HepG2 (cell line): ENCODE measurements around the gene CPHXL2. TPM values are rescaled to one million over a fixed set of nuclear protein-coding genes. Genes with fewer than 3 reads are reported as not detected.

Experiments used
- BORCS8-MEF2B ChIP-seq: sonication (generic); formaldehyde crosslinking; IDR thresholded peaks from 2 replicates; pipeline ENCODE4 v1.8.0; 2022; ENCODE audit warnings: mild to moderate bottlenecking, missing genetic modification reagents
- BRF2 ChIP-seq: sonication (generic); formaldehyde crosslinking; IDR thresholded peaks from 2 replicates; pipeline ENCODE4 v1.8.1; 2022; ENCODE audit warnings: mild to moderate bottlenecking, missing genetic modification reagents
- CREBL2 ChIP-seq: sonication (generic); formaldehyde crosslinking; IDR thresholded peaks from 2 replicates; pipeline ENCODE4 v1.8.1; 2023; ENCODE audit warnings: missing genetic modification reagents, mild to moderate bottlenecking, borderline replicate concordance
- DDIT3 ChIP-seq: sonication (generic); formaldehyde crosslinking; IDR thresholded peaks from 2 replicates; pipeline ENCODE4 v1.4.0; 2020; ENCODE audit warnings: mild to moderate bottlenecking, missing genetic modification reagents
- EHMT2 ChIP-seq: fragments of 200-600 bp; sonication (generic); IDR thresholded peaks from 2 replicates; pipeline ENCODE4 v1.7.0; 2017; ENCODE audit warnings: antibody characterized with exemption, low read depth, low read length, borderline replicate concordance
- ELF3 ChIP-seq: IDR thresholded peaks from 2 replicates; pipeline ENCODE4 v1.6.1; 2016; ENCODE audit warnings: missing genetic modification reagents, missing compliant biosample characterization
- GATAD2A ChIP-seq: IDR thresholded peaks from 2 replicates; pipeline ENCODE4 v1.6.1; 2016
- GLMP ChIP-seq: sonication (generic); formaldehyde crosslinking; IDR thresholded peaks from 2 replicates; pipeline ENCODE4 v1.9.0; 2021; ENCODE audit warnings: missing genetic modification reagents, mild to moderate bottlenecking, borderline replicate concordance
- IKZF1 ChIP-seq: fragments of 450-650 bp; IDR thresholded peaks from 2 replicates; pipeline ENCODE4 v1.7.1; 2016
- IRX3 ChIP-seq: sonication (generic); formaldehyde crosslinking; IDR thresholded peaks from 2 replicates; pipeline ENCODE4 v1.8.1; 2023; ENCODE audit warnings: mild to moderate bottlenecking, low read depth, missing genetic modification reagents, borderline replicate concordance
- NFYB ChIP-seq: sonication (generic); formaldehyde crosslinking; IDR thresholded peaks from 2 replicates; pipeline ENCODE4 v1.4.0; 2020; ENCODE audit warnings: missing genetic modification reagents
- SMAD1 ChIP-seq: sonication (generic); formaldehyde crosslinking; IDR thresholded peaks from 2 replicates; pipeline ENCODE4 v1.4.0; 2020; ENCODE audit warnings: missing genetic modification reagents, low read depth, mild to moderate bottlenecking, borderline replicate concordance
- SMAD3 ChIP-seq: sonication (generic); formaldehyde crosslinking; IDR thresholded peaks from 2 replicates; pipeline ENCODE4 v1.4.0; 2020; ENCODE audit warnings: missing genetic modification reagents
- SOX6 ChIP-seq, 2 experiments: fragments of 450-650 bp in 1 of 2; sonication (generic) in 1 of 2; formaldehyde crosslinking in 1 of 2; IDR thresholded peaks; 2 replicates each; pipeline versions ENCODE4 v1.4.0 to v1.6.1; 2017 to 2020; ENCODE audit warnings: antibody characterized with exemption in 1 of 2, mild to moderate bottlenecking in 1 of 2, missing genetic modification reagents in 1 of 2
- TBP ChIP-seq: sonication (generic); formaldehyde crosslinking; IDR thresholded peaks from 2 replicates; pipeline ENCODE4 v1.5.0; 2020; ENCODE audit warnings: missing genetic modification reagents
- ZBED4 ChIP-seq: sonication (generic); formaldehyde crosslinking; IDR thresholded peaks from 2 replicates; pipeline ENCODE4 v1.4.0; 2020; ENCODE audit warnings: missing genetic modification reagents, borderline replicate concordance
- ZBTB20 ChIP-seq: sonication (generic); formaldehyde crosslinking; IDR thresholded peaks from 2 replicates; pipeline ENCODE4 v1.8.1; 2023; ENCODE audit warnings: missing genetic modification reagents, low read depth, mild to moderate bottlenecking, borderline replicate concordance
- ZBTB21 ChIP-seq: sonication (generic); formaldehyde crosslinking; IDR thresholded peaks from 2 replicates; pipeline ENCODE4 v1.4.0; 2020; ENCODE audit warnings: missing genetic modification reagents
- ZFP90 ChIP-seq: sonication (generic); formaldehyde crosslinking; IDR thresholded peaks from 2 replicates; pipeline ENCODE4 v1.8.0; 2022; ENCODE audit warnings: missing genetic modification reagents, mild to moderate bottlenecking, inconsistent platforms, borderline replicate concordance
- ZMAT5 ChIP-seq: sonication (generic); formaldehyde crosslinking; IDR thresholded peaks from 2 replicates; pipeline ENCODE4 v1.5.0; 2020; ENCODE audit warnings: mild to moderate bottlenecking, low read depth, missing genetic modification reagents, borderline replicate concordance
- ZNF24 ChIP-seq: fragments of 450-650 bp; IDR thresholded peaks from 2 replicates; pipeline ENCODE4 v1.6.1; 2017; ENCODE audit warnings: antibody characterized with exemption, mild to moderate bottlenecking
- ZNF549 ChIP-seq: sonication (generic); formaldehyde crosslinking; IDR thresholded peaks from 2 replicates; pipeline ENCODE4 v1.5.0; 2020; ENCODE audit warnings: missing genetic modification reagents
- ZNF557 ChIP-seq: sonication (generic); formaldehyde crosslinking; IDR thresholded peaks from 2 replicates; pipeline ENCODE4 v1.4.0; 2020; ENCODE audit warnings: missing genetic modification reagents
- polyA plus RNA-seq, 8 experiments: library from polyadenylated mRNA; depleted of rRNA in 3 of 8; stranded (reverse) in 7 of 8; unstranded in 1 of 8; fragments of >200 nt; fragmentation: Illumina TruSeq in 4 of 8; extraction: Trizol in 4 of 8; gene quantifications; 2 replicates each; pipeline versions ENCODE4 v1.2.1 to v1.2.3, GENCODE V29; 2011 to 2016; ENCODE audit warnings: low read depth in 4 of 8, missing spikeins in 1 of 8, mixed read lengths in 1 of 8; ENCODE audit not compliant: insufficient read depth in 1 of 8
- total RNA-seq, 5 experiments: library from RNA; depleted of rRNA; stranded (reverse); fragments of >200 nt; fragmentation: Illumina TruSeq; extraction: Trizol; gene quantifications; 2 replicates each; pipeline ENCODE4 v1.2.3, GENCODE V29; 2016; ENCODE audit warnings: low read depth in 1 of 5

Gene CPHXL2
- total and polyA plus RNA-seq, 2 of the 13 experiments (the other 11 are each of a cell fraction or from before 2014, with no cell fraction given) = not detected

- no peak; the same call in 1 of the 2 replicates for TF ChIP-seq DDIT3 (CRISPR knock-in tag)
- TF ChIP-seq EHMT2 = no peak
- peak; percentile 79 for TF ChIP-seq ELF3
- peak; percentile 65; the same call in 1 of the 2 replicates for TF ChIP-seq ZBED4 (CRISPR knock-in tag)
- no peak for TF ChIP-seq IRX3 (CRISPR knock-in tag)
- no peak for TF ChIP-seq CREBL2 (CRISPR knock-in tag)
- 0 out of 2 replicates have a peak, but pooled peaks have one; percentile 66 for TF ChIP-seq TBP (CRISPR knock-in tag)
- no peak; the same call in 1 of the 2 replicates for TF ChIP-seq BRF2 (CRISPR knock-in tag)
- TF ChIP-seq SMAD1 (CRISPR knock-in tag) = no peak
- TF ChIP-seq BORCS8-MEF2B = peak; percentile 55; the same call in 1 of the 2 replicates
- TF ChIP-seq IKZF1 = no peak
- no peak for TF ChIP-seq ZFP90 (CRISPR knock-in tag)
- TF ChIP-seq ZNF557 (CRISPR knock-in tag) = no peak
- no peak; the same call in 1 of the 2 replicates for TF ChIP-seq ZBTB20 (CRISPR knock-in tag)
- TF ChIP-seq NFYB (CRISPR knock-in tag) = peak; percentile 56; the same call in 1 of the 2 replicates
- peak; percentile 96 for TF ChIP-seq ZBTB21 (CRISPR knock-in tag)
- no peak for TF ChIP-seq ZMAT5 (CRISPR knock-in tag)
- TF ChIP-seq SMAD3 = peak; percentile 95
- no peak for TF ChIP-seq GLMP
- no peak for TF ChIP-seq SOX6 (IDR thresholded peaks at IDR 0.05)
- TF ChIP-seq SOX6 (CRISPR knock-in tag; IDR thresholded peaks at IDR 0.05) = peak; percentile 65; the same call in 1 of the 2 replicates
- TF ChIP-seq ZNF24 = no peak
- TF ChIP-seq GATAD2A (CRISPR knock-in tag) = peak; percentile 73
- TF ChIP-seq ZNF549 (CRISPR knock-in tag) = no peak
Measured at GRCh38 chr16:75622761-75623605, 53.8 kb downstream of the CPHXL2 start, which contains the start of gene ADAT1 (continued).
